Measurements from ENCODE around the gene LRP5.

- TF ChIP-seq POLR2A (IDR thresholded peaks at IDR 0.05) = no peak
- TF ChIP-seq CTCF (IDR thresholded peaks at IDR 0.05) = no peak
Observed at GRCh38 chr11:68370211-68371111, 58.1 kb downstream of the LRP5 start.
